ENCODE data around the gene CNIH2. TPM values are rescaled to one million over a fixed set of nuclear protein-coding genes. Genes with fewer than 3 reads are reported as not detected.

The CNIH2 gene
- total and polyA plus RNA-seq, 2 donors (not counting 1 experiment from before 2014, with no cell fraction given): 0.92 to 2.0 TPM

DNA sequence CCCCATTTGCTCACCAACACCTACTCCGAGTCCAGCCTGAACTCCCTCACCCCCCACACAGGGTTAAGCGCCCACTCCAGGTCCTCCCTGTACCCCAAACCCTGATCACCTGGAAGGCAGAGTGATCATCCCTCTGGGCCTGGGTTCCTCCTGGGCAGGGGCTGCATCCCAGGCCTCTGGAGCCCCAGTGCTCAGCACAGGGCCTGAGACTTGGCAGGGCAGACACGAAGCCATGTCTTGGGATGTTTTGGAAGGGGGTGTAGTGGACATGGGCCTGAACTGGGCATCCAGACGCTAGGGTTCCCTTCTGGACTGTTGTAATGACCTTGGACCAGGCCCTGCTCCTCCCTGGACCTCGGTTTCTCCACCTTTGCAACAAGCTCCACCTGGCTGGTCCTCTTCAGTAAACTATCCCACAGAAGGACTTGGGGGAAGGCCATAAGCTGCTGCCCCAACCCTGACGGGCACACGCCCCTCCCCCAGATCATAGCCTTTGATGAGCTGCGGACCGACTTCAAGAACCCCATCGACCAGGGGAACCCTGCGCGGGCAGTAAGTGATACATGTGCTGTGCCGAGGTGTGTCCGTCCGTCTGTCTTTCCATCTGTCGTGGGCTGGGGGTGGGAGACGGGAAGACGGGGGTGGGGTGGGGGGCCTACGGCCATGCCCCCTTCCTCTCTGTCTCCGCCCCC lies 3.9 kb downstream of the CNIH2 start:
- Histone ChIP-seq H3K4me1 (ENCODE audit: control insufficient read depth in 2 of 2, insufficient read depth in 2 of 2, low read length in 2 of 2) (peaks cover 27 to 37% of the 10 kb centered on the region in 2 donors), H3K27me3 (replicated peaks in 1 of 4; ENCODE audit: control extremely low read depth in 1 of 4, control insufficient read depth in 3 of 4, insufficient read depth in 4 of 4, low read length in 3 of 4) (peaks cover 0 to 16% (median 3%) of the 10 kb centered on the region in 4 experiments), H3K4me3 (ENCODE audit: control extremely low read depth in 1 of 5, extremely low read depth in 1 of 5, insufficient read depth in 1 of 5, low read depth in 2 of 5, low read length in 4 of 5) (no peak overlapping the region), H2AFZ (ENCODE audit: insufficient read depth, low read depth, low read length, poor library complexity, severe bottlenecking) (no peak overlapping the region), H4K20me1 (ENCODE audit: control insufficient read depth, insufficient read depth, low read length, poor library complexity, severe bottlenecking) (peaks cover 37% of the 10 kb centered on the region), H3K36me3 (replicated peaks in 1 of 2; ENCODE audit: control extremely low read depth in 1 of 2, control insufficient read depth in 1 of 2, extremely low read depth in 1 of 2, insufficient read depth in 2 of 2, low read length in 1 of 2) (peaks cover 0 to 13% of the 10 kb centered on the region in 2 experiments), H3K79me2 (ENCODE audit: control insufficient read depth, insufficient read depth, low read length) (peaks cover 22% of the 10 kb centered on the region), H3K9ac (ENCODE audit: low read length) (no peak overlapping the region), H3K4me2 (replicated peaks; ENCODE audit: low read depth, low read length, poor library complexity, severe bottlenecking) (peak overlapping the region; percentile 58), H3K27ac (ENCODE audit: low read length in 2 of 2) (peak overlapping the region; percentile 30 to 44), H3K9me3 (ENCODE audit: control extremely low read depth in 1 of 3, control insufficient read depth in 2 of 3, insufficient read depth in 1 of 3, low read length in 2 of 3) (no peaks in the 10 kb centered on the region)
- H3K27ac Mint-ChIP-seq: peak overlapping the region; percentile 95
- ChIA-PET CTCF (interaction anchor here (0.7 to 4.1 kb wide), 13 partner anchors 9 to 229 kb away, joined by 3 to 33 read pairs (median 4); partner anchors contain the start of genes RAB1B, SF3B2, SLC29A2 and TMEM151A), POLR2A (interaction anchor here (0.8 to 1.5 kb wide), 4 partner anchors 14 to 1160 kb away, joined by 3 to 11 read pairs (median 4); partner anchors contain the start of genes FAU, MRPL49 and RAB1B)
- 51% methylated on average over 6 of the region's 20 CpGs for WGBS (ENCODE audit: insufficient coverage)
- TF ChIP-seq EZH2 (IDR thresholded peaks at IDR 0.05; ENCODE audit: borderline replicate concordance, insufficient read depth, low read depth, low read length, poor library complexity, severe bottlenecking) (no peak), CTCF (IDR thresholded peaks at IDR 0.05) (no peak)
- peak overlapping the region; percentile 60 for H3K4me3 Mint-ChIP-seq
- peaks cover 3% of the 10 kb centered on the region for H3K27me3 Mint-ChIP-seq
- no peaks in the 10 kb centered on the region for H3K9me3 Mint-ChIP-seq (ENCODE audit: insufficient read depth)
- ATAC-seq (ENCODE audit: low read depth): no peak
- DNase-seq: no peak
- intact Hi-C loops (cut with micrococcal nuclease): loop anchor here (1.0 kb wide), 2 partner anchors 14 to 60 kb away; partner anchors contain the start of gene RAB1B
- H3K4me1 Mint-ChIP-seq: peaks cover 39% of the 10 kb centered on the region
